Esophagus (tissue), 2 donors: ENCODE data around the gene SPTBN4. TPM values are rescaled to one million over a fixed set of nuclear protein-coding genes. Genes with fewer than 3 reads are reported as not detected.
"Not testable (repeated sequence)": the region's sequence is repeated elsewhere in the genome, so short reads cannot be mapped to it uniquely, and the experiment has no call there.

Experiments used
- H3K27ac ChIP-seq, 2 donors: one replicate each; pipeline ENCODE4 v1.5.1; 2013; ENCODE audit warnings: low read depth in 2 of 2, mild to moderate bottlenecking in 2 of 2, inconsistent platforms in 1 of 2, low read length in 1 of 2, moderate library complexity in 1 of 2
- H3K27me3 ChIP-seq, 2 donors: one replicate each; pipeline ENCODE4 v1.6.1; 2013; ENCODE audit warnings: low read length in 2 of 2, control low read depth in 1 of 2, mild to moderate bottlenecking in 1 of 2; ENCODE audit not compliant: insufficient read depth in 2 of 2, control insufficient read depth in 1 of 2
- H3K36me3 ChIP-seq, 2 donors: one replicate each; pipeline ENCODE4 v1.6.1; 2013; ENCODE audit warnings: low read length in 1 of 2; ENCODE audit not compliant: control insufficient read depth in 2 of 2, insufficient read depth in 2 of 2
- H3K4me1 ChIP-seq, 2 donors: one replicate each; pipeline ENCODE4 v1.6.1; 2013; ENCODE audit warnings: low read length in 1 of 2; ENCODE audit not compliant: control insufficient read depth in 2 of 2, insufficient read depth in 2 of 2
- H3K4me3 ChIP-seq, 2 donors: one replicate each; pipeline ENCODE4 v1.5.1; 2013; ENCODE audit warnings: low read length in 2 of 2, mild to moderate bottlenecking in 2 of 2, low read depth in 1 of 2, moderate library complexity in 1 of 2
- H3K9me3 ChIP-seq, 2 donors: one replicate each; pipeline ENCODE4 v1.6.1; 2013; ENCODE audit warnings: mild to moderate bottlenecking in 2 of 2, low read depth in 1 of 2, low read length in 1 of 2, moderate library complexity in 1 of 2; ENCODE audit not compliant: control insufficient read depth in 2 of 2, insufficient read depth in 1 of 2
- WGBS, 2 donors: extraction: QIAGEN DNeasy Blood & Tissue Kit; methylation state at CpG; one replicate each; pipeline ENCODE4 v1.1.7; 2013; 5-methylcytosine and 5-hydroxymethylcytosine counted together
- polyA plus RNA-seq, 2 donors: library from polyadenylated mRNA; stranded (reverse); fragments of 200-250 nt; gene quantifications; one replicate each; pipeline ENCODE4 v1.2.3, GENCODE V29; 2013
- donor health status: healthy with polysubstance abuse.
- donor health status: Bipolar disorder and iron deficiency.

Gene SPTBN4
- polyA plus RNA-seq, 2 donors: 0.68 to 1.2 TPM

GRCh38 chr19:40550951-40551350 is 84.2 kb downstream of the SPTBN4 start:
- H3K27me3 ChIP-seq: peaks cover 0 to 10% of the 10 kb centered on the region in 2 donors
- peaks cover 6% of the 10 kb centered on the region in 2 donors for H3K4me1 ChIP-seq
- H3K4me3 ChIP-seq: no peak overlapping the region
- WGBS, 2 donors: 88 to 90% methylated on average over 4 of the region's 4 CpGs
- H3K9me3 ChIP-seq: no peaks in the 10 kb centered on the region
- no peaks in the 10 kb centered on the region for H3K36me3 ChIP-seq
- H3K27ac ChIP-seq: no peak overlapping the region

DNA sequence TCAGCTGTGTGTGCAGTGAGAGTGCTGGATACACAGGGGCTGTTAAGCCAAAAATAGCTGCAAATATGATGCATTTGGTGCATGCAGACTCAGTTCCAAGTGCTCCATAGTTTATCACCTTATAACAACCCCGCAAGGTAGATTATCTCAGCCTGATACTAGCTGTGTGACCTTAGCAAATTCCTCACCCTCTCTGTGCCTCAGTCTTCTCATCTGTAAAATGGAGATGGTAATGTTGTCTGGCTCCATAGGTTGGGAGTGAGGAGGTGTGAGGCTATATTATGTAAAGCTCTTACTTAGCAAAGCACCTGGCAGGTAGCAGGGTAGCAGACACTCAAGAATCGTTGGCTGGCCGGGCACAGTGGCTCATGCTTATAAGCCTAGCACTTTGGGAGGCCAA is 86.0 kb downstream of the SPTBN4 start:
- Histone ChIP-seq H3K27ac (no peak overlapping the region), H3K4me1 (peaks cover 6% of the 10 kb centered on the region in 2 donors), H3K4me3 (no peak overlapping the region), H3K36me3 (no peaks in the 10 kb centered on the region), H3K9me3 (no peaks in the 10 kb centered on the region), H3K27me3 (peaks cover 0 to 10% of the 10 kb centered on the region in 2 donors)
- 92 to 97% methylated on average over 3 of the region's 3 CpGs for WGBS, 2 donors

DNA sequence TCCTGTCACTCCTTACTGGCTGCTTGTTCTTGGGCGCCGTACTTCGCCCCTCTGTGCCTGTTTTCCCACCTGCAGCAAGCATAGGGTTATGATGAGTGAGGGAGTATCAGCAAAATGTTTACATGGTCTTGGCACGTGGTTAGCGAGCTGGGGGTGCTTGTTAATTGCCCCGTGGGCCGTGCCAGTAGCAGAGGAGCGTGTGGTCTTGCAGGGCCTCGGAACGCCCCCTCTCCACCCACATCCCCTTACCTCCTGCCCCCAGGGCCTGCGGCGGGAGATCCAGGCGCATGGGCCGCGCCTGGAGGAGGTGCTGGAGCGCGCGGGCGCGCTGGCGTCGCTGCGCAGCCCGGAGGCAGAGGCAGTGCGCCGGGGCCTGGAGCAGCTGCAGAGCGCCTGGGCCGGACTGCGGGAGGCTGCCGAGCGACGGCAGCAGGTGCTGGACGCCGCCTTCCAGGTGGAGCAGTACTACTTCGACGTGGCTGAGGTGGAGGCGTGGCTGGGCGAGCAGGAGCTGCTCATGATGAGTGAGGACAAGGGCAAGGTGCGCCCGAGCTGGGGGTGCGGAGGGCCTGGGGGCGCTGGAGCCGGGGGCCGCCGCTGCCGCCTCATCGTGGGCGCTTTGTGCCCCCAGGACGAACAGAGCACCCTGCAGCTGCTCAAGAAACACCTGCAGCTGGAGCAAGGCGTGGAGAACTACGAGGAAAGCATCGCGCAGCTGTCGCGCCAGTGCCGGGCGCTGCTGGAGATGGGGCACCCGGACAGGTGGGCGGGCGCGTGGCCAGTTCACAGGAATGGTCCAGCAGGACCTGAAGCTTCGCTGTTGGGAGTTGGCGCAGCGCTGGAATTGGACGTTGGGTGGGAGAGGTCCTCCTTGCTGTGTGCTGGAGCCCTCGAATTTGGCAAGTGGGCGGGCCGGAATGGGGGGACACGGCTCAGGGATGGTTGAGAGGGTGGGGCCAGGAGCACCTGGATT is 87.4 kb downstream of the SPTBN4 start:
- H3K27ac ChIP-seq: no peak overlapping the region
- no peaks in the 10 kb centered on the region for H3K36me3 ChIP-seq
- H3K27me3 ChIP-seq: peaks cover 0 to 10% of the 10 kb centered on the region in 2 donors
- WGBS, 2 donors: 18% methylated on average over 69 of the region's 69 CpGs
- H3K9me3 ChIP-seq: no peaks in the 10 kb centered on the region
- H3K4me1 ChIP-seq: peaks cover 3 to 4% of the 10 kb centered on the region in 2 donors
- no peak overlapping the region for H3K4me3 ChIP-seq

DNA sequence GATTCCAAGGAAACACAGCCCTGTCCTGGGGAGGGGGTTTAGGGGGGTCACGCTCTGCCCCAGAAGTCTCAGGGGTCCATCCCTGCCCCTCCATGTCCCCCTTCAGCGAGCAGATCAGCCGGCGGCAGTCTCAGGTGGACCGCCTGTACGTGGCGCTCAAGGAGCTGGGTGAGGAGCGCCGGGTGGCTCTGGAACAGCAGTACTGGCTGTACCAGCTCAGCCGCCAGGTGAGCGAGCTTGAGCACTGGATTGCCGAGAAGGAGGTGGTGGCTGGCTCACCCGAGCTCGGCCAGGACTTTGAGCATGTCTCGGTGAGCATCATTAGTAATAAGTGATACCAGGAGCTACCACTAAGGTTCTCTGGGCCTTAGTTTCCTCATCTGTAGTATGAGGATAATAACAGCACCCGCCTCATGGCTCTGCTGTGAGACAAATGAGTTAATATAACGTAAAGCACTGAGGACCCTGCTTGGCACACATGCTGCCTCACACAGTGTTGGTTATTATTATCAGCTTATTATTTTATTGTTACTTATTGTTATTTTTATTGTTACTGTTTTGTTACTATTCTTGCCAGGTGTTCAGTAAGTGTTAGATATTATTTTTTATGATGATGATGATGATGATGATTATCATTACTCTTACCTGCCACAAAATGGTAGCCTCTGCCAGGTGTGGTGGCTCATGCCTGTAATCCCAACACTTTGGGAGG is 89.3 kb downstream of the SPTBN4 start:
- Histone ChIP-seq H3K27me3 (peaks cover 0 to 14% of the 10 kb centered on the region in 2 donors), H3K27ac (no peak overlapping the region), H3K9me3 (no peaks in the 10 kb centered on the region), H3K4me3 (no peak overlapping the region), H3K36me3 (no peaks in the 10 kb centered on the region), H3K4me1 (peaks cover 3 to 4% of the 10 kb centered on the region in 2 donors)
- WGBS, 2 donors: 77 to 79% methylated on average over 17 of the region's 17 CpGs

GRCh38 chr19:40556953-40557530 is 90.2 kb downstream of the SPTBN4 start:
- peaks cover 3 to 4% of the 10 kb centered on the region in 2 donors for H3K4me1 ChIP-seq
- no peaks in the 10 kb centered on the region for H3K9me3 ChIP-seq
- H3K27ac ChIP-seq: no peak overlapping the region
- no peak overlapping the region for H3K4me3 ChIP-seq
- WGBS, 2 donors: 85 to 86% methylated on average over 24 of the region's 24 CpGs
- H3K36me3 ChIP-seq: no peaks in the 10 kb centered on the region
- peaks cover 0 to 14% of the 10 kb centered on the region in 2 donors for H3K27me3 ChIP-seq

GRCh38 chr19:40559394-40559793 is 92.6 kb downstream of the SPTBN4 start:
- peaks cover 0 to 7% of the 10 kb centered on the region in 2 donors for H3K27me3 ChIP-seq
- H3K4me3 ChIP-seq: no peak overlapping the region
- no peaks in the 10 kb centered on the region for H3K9me3 ChIP-seq
- no peaks in the 10 kb centered on the region for H3K36me3 ChIP-seq
- WGBS, 2 donors: 78 to 85% methylated on average over 3 of the region's 3 CpGs
- no peak overlapping the region for H3K27ac ChIP-seq
- H3K4me1 ChIP-seq: no peaks in the 10 kb centered on the region

DNA sequence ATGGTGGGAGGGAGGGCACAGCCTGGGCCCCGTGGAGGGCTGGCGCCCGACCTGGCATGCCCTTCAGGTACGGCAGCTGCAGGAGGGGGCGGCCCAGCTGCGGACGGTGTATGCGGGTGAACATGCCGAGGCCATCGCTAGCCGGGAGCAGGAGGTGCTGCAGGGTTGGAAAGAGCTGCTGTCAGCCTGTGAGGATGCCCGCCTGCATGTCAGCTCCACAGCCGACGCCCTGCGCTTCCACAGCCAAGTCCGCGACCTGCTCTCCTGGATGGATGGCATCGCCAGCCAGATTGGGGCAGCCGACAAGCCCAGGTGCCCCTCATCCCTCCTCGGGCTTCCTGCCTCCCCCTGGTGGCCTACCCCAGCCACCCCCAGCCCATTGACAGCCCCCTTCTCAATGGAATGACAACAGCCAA is 93.3 kb downstream of the SPTBN4 start:
- Histone ChIP-seq H3K27me3 (peaks cover 0 to 4% of the 10 kb centered on the region in 2 donors), H3K4me3 (no peak overlapping the region), H3K9me3 (no peaks in the 10 kb centered on the region), H3K27ac (no peak overlapping the region), H3K4me1 (no peaks in the 10 kb centered on the region), H3K36me3 (no peaks in the 10 kb centered on the region)
- WGBS, 2 donors: 46 to 72% methylated on average over 15 to 20 of the region's 20 CpGs

DNA sequence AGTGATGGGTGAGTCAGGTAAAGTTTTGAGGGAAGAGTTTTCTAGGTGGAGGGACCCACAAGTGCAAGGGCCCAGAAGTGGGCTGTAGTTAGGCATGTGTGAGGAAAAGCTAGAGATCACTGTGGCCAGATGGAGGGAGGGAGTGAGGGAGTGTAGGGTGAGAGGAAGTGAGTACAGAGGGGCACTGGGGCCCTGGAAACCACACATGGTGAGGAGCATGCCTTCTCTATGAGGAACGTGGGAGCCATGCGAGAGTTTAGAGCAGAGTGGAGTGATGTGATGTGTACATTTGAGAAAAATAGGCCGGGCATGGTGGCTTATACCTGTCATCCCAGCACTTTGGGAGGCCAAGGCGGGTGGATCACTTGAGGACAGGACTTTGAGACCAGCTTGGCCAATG is 95.1 kb downstream of the SPTBN4 start:
- Histone ChIP-seq H3K27ac (no peak overlapping the region), H3K4me1 (no peaks in the 10 kb centered on the region), H3K27me3 (peaks cover 0 to 6% of the 10 kb centered on the region in 2 donors), H3K4me3 (no peak overlapping the region), H3K9me3 (no peaks in the 10 kb centered on the region), H3K36me3 (no peaks in the 10 kb centered on the region)
- 69 to 73% methylated on average over 4 of the region's 4 CpGs for WGBS, 2 donors

- H3K27ac ChIP-seq, H3K36me3 ChIP-seq, H3K9me3 ChIP-seq, H3K4me1 ChIP-seq, H3K4me3 ChIP-seq: not testable (repeated sequence)
- 86 to 96% methylated on average over 1 of the region's 1 CpG for WGBS, 2 donors
- H3K27me3 ChIP-seq: peaks cover 0 to 13% of the 10 kb centered on the region in 2 donors
Measured at GRCh38 chr19:40564535-40564934, 97.7 kb downstream of the SPTBN4 start.
